Karpas-422 (cell line): Measurements from ENCODE around the gene AGAP1. TPM values are rescaled to one million over a fixed set of nuclear protein-coding genes. Genes with fewer than 3 reads are reported as not detected.

ENCODE experiments used
- DNase-seq: peaks from one replicate; pipeline ENCODE4 v3.0.0-alpha.2; 2015
- H2AFZ ChIP-seq: fragments of 200-600 bp; sonication (generic); 2 replicates; pipeline ENCODE4 v1.6.1; 2014; ENCODE audit warnings: antibody characterized with exemption, low read length, mixed read lengths
- H3K27ac ChIP-seq: fragments of 200-600 bp; sonication (generic); 2 replicates; pipeline ENCODE4 v1.5.1; 2014; ENCODE audit warnings: mild to moderate bottlenecking, low read length, moderate library complexity
- H3K27me3 ChIP-seq: fragments of 200-600 bp; sonication (generic); 2 replicates; pipeline ENCODE4 v1.6.1; 2014; ENCODE audit warnings: low read length, mixed read lengths
- H3K36me3 ChIP-seq: fragments of 200-600 bp; sonication (generic); 2 replicates; pipeline ENCODE4 v1.6.1; 2014; ENCODE audit warnings: low read length, mixed read lengths; ENCODE audit not compliant: insufficient read depth
- H3K4me1 ChIP-seq: fragments of 200-600 bp; sonication (generic); 2 replicates; pipeline ENCODE4 v1.6.1; 2014; ENCODE audit warnings: mild to moderate bottlenecking, low read length, mixed read lengths
- H3K4me2 ChIP-seq: fragments of 200-600 bp; sonication (generic); 2 replicates; pipeline ENCODE4 v1.6.1; 2014; ENCODE audit warnings: low read length, low read depth, mild to moderate bottlenecking; ENCODE audit not compliant: poor library complexity, severe bottlenecking
- H3K4me3 ChIP-seq: fragments of 200-600 bp; sonication (generic); 2 replicates; pipeline ENCODE4 v1.5.1; 2014; ENCODE audit warnings: mild to moderate bottlenecking, antibody characterized with exemption, low read length, mixed read lengths
- H3K79me2 ChIP-seq: fragments of 200-600 bp; sonication (generic); 2 replicates; pipeline ENCODE4 v1.6.1; 2014; ENCODE audit warnings: mild to moderate bottlenecking, low read length, mixed read lengths
- H3K9ac ChIP-seq: fragments of 200-600 bp; sonication (generic); 2 replicates; pipeline ENCODE4 v1.6.0; 2014; ENCODE audit warnings: low read length
- H3K9me2 ChIP-seq: fragments of 200-600 bp; sonication (generic), shearing (Covaris generic); replicated peaks from 2 replicates; pipeline ENCODE4 v1.6.0; 2014; ENCODE audit warnings: mild to moderate bottlenecking, low read length, moderate library complexity; ENCODE audit not compliant: insufficient read depth
- H3K9me3 ChIP-seq: fragments of 300-700, 200-600 bp; sonication (generic); 2 replicates; pipeline ENCODE4 v1.6.1; 2014; ENCODE audit warnings: low read length, mixed read lengths
- H4K20me1 ChIP-seq: fragments of 200-600 bp; sonication (generic); 2 replicates; pipeline ENCODE4 v1.6.1; 2014; ENCODE audit warnings: mild to moderate bottlenecking, antibody characterized with exemption, low read length, low read depth; ENCODE audit not compliant: insufficient read depth
- total RNA-seq: library from RNA; depleted of rRNA; stranded (reverse); fragments of >200 nt; shearing (Covaris generic); gene quantifications from 2 replicates; pipeline ENCODE4 v1.2.3, GENCODE V29; 2014; ENCODE audit warnings: low replicate concordance

AGAP1 gene
- total RNA-seq, 1 experiment from 2014 or later = not detected

DNA sequence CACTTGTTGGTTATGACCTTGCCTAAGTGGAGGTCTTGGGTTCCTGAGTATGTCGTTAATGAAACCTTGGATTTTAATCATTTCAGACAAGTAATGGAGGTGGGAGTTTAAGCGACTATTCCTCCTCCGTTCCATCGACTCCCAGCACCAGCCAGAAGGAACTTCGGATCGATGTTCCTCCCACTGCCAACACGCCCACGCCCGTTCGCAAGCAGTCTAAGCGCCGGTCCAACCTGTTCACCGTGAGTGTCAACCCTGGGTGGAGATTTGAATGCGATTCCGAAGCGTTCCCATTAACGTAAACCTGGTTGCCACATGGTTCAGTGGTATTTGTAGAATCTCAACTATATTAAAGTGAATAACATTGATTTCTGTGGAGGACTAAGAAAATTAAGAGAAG is 305.4 kb downstream of the AGAP1 start:
- Histone ChIP-seq H3K4me1 (no peaks in the 10 kb centered on the region), H3K36me3 (no peaks in the 10 kb centered on the region), H3K9me2 (no peaks in the 10 kb centered on the region), H3K4me2 (no peak overlapping the region), H3K9ac (no peak overlapping the region), H2AFZ (no peak overlapping the region), H3K27ac (no peak overlapping the region), H3K79me2 (no peaks in the 10 kb centered on the region), H3K9me3 (peaks cover 4% of the 10 kb centered on the region), H4K20me1 (no peaks in the 10 kb centered on the region), H3K4me3 (no peak overlapping the region), H3K27me3 (no peaks in the 10 kb centered on the region)
- no peak for DNase-seq

DNA sequence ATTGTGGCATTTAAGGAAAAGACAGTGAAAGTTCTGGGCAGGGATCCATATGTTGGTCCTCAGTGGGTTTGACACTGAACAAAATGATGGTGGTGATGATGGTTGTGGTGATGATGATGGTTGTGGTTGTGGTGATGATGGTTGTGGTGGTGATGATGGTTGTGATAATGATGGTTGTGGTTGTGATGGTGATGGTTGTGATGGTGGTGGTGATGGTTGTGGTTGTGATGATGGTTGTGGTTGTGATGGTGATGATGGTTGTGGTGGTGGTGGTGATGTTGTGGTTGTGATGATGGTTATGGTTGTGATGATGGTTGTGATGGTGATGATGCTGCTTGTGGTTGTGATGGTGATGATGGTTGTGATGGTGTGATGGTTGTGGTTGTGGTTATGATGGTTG is 308.7 kb downstream of the AGAP1 start:
- H3K9me3 ChIP-seq = peaks cover 4% of the 10 kb centered on the region
- H3K4me1 ChIP-seq = no peaks in the 10 kb centered on the region
- no peaks in the 10 kb centered on the region for H4K20me1 ChIP-seq
- no peak overlapping the region for H3K4me2 ChIP-seq
- no peak overlapping the region for H3K27ac ChIP-seq
- H2AFZ ChIP-seq = no peak overlapping the region
- no peak overlapping the region for H3K9ac ChIP-seq
- DNase-seq = no peak
- H3K36me3 ChIP-seq = no peaks in the 10 kb centered on the region
- H3K4me3 ChIP-seq = no peak overlapping the region
- H3K27me3 ChIP-seq = no peaks in the 10 kb centered on the region
- H3K9me2 ChIP-seq = no peaks in the 10 kb centered on the region
- no peaks in the 10 kb centered on the region for H3K79me2 ChIP-seq

DNA sequence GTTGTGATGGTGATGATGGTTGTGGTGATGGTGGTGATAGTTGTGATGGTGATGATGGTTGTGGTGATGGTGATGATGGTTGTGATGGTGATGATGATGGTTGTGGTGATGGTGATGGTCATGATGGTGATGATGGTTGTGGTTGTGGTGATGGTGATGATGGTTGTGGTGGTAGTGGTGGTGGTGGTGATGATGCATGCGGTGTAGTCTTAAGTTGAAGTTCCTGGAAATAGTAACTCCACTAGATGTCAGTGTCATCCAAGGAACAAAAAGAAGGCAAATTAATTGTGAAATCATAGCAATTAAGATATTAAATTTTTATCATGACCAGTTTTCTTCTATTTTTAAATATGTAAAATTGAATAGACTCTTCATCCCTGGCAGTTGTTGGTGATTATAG is 309.2 kb downstream of the AGAP1 start:
- no peak overlapping the region for H3K4me2 ChIP-seq
- H3K9me3 ChIP-seq = peaks cover 4% of the 10 kb centered on the region
- no peaks in the 10 kb centered on the region for H3K4me1 ChIP-seq
- H2AFZ ChIP-seq = no peak overlapping the region
- no peak for DNase-seq
- no peak overlapping the region for H3K9ac ChIP-seq
- H3K27me3 ChIP-seq = no peaks in the 10 kb centered on the region
- H3K9me2 ChIP-seq = no peaks in the 10 kb centered on the region
- no peak overlapping the region for H3K27ac ChIP-seq
- H3K79me2 ChIP-seq = no peaks in the 10 kb centered on the region
- no peak overlapping the region for H3K4me3 ChIP-seq
- H4K20me1 ChIP-seq = no peaks in the 10 kb centered on the region
- H3K36me3 ChIP-seq = no peaks in the 10 kb centered on the region

DNA sequence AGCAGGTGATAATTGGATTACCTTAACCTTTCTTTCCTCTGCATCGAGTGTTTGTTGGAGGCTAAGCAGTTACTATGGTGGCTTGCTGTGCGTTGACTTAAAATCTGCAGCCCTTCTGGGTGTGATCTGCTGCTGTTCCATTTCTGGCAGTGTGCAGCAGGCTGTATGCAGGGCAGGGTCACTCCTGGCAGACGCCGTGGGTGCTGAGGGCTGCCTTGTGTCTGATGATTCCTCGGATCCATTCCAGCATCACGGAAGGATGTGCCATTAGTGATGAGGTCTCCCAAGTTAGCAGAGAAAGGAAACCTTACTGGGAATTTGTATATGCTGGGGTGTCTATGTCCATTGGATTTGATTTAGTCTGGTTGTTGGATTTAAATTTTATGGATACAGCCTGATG is 310.8 kb downstream of the AGAP1 start:
- Histone ChIP-seq H3K9me3 (peaks cover 4% of the 10 kb centered on the region), H3K4me2 (no peak overlapping the region), H3K4me3 (no peak overlapping the region), H3K27me3 (no peaks in the 10 kb centered on the region), H4K20me1 (no peaks in the 10 kb centered on the region), H3K4me1 (no peaks in the 10 kb centered on the region), H3K36me3 (no peaks in the 10 kb centered on the region), H2AFZ (no peak overlapping the region), H3K27ac (no peak overlapping the region), H3K9me2 (no peaks in the 10 kb centered on the region), H3K9ac (no peak overlapping the region), H3K79me2 (no peaks in the 10 kb centered on the region)
- DNase-seq = no peak

- H4K20me1 ChIP-seq = no peaks in the 10 kb centered on the region
- no peaks in the 10 kb centered on the region for H3K9me2 ChIP-seq
- no peak overlapping the region for H3K4me3 ChIP-seq
- no peak for DNase-seq
- no peaks in the 10 kb centered on the region for H3K36me3 ChIP-seq
- no peak overlapping the region for H3K27ac ChIP-seq
- no peak overlapping the region for H3K4me2 ChIP-seq
- no peak overlapping the region for H2AFZ ChIP-seq
- no peaks in the 10 kb centered on the region for H3K79me2 ChIP-seq
- no peaks in the 10 kb centered on the region for H3K4me1 ChIP-seq
- H3K27me3 ChIP-seq = no peaks in the 10 kb centered on the region
- no peak overlapping the region for H3K9ac ChIP-seq
- H3K9me3 ChIP-seq = peaks cover 4% of the 10 kb centered on the region
These were observed 313.3 kb downstream of the AGAP1 start for GRCh38 chr2:235806986-235807750.

DNA sequence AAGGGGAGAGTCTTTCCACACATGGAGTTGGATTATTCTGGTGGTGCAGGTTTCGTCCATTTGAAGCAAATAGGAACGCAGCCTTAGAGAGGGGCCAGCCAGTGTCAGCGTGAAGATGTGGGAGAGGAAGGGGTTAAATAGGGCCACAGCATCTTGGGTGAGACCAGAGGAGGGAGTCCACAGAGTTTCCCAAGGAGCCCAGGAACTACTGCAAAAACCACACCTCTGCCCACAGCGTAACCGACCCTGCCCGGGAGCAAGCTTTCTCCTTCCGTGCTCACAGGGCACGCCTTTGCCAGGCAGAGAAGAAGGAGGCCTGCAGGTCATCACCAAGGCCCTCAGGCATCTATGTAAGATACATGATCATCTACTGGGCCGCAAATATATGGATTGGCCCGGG is 314.5 kb downstream of the AGAP1 start:
- Histone ChIP-seq H2AFZ (no peak overlapping the region), H3K9me3 (no peaks in the 10 kb centered on the region), H3K27ac (no peak overlapping the region), H3K4me3 (no peak overlapping the region), H4K20me1 (no peaks in the 10 kb centered on the region), H3K36me3 (no peaks in the 10 kb centered on the region), H3K27me3 (no peaks in the 10 kb centered on the region), H3K79me2 (no peaks in the 10 kb centered on the region), H3K4me2 (no peak overlapping the region), H3K9ac (no peak overlapping the region), H3K9me2 (no peaks in the 10 kb centered on the region), H3K4me1 (no peaks in the 10 kb centered on the region)
- no peak for DNase-seq

- Histone ChIP-seq H3K9me2 (no peaks in the 10 kb centered on the region), H3K27me3 (no peaks in the 10 kb centered on the region), H3K4me3 (no peak overlapping the region), H3K4me1 (peaks cover 3% of the 10 kb centered on the region; the same call in 1 of the 2 replicates), H3K9me3 (no peaks in the 10 kb centered on the region), H4K20me1 (no peaks in the 10 kb centered on the region), H3K4me2 (no peak overlapping the region), H3K27ac (no peak overlapping the region), H3K9ac (no peak overlapping the region), H2AFZ (no peak overlapping the region), H3K36me3 (no peaks in the 10 kb centered on the region), H3K79me2 (no peaks in the 10 kb centered on the region)
- DNase-seq = no peak
These were observed 316.4 kb downstream of the AGAP1 start for GRCh38 chr2:235810252-235810651.

DNA sequence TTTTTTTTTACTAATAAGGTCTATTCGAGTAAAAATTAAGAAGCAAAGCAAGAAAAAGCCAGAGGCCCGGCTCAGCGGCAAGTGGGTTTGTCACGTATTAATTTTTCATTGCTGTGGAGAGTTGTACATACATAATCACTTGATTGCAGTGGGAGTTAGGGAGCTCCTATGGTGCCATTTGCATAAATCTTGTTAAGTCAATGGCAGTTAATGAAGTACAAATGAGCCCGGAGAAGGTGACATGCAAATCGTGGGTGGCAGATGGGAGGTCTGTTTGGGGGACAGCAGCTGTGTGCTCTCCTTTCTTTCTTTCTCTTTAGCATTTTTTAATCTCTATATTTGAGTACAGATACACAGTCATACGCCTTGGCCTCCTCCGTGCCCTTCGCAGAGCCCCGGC is 317.0 kb downstream of the AGAP1 start:
- no peaks in the 10 kb centered on the region for H3K9me2 ChIP-seq
- H3K4me3 ChIP-seq = no peak overlapping the region
- H3K36me3 ChIP-seq = no peaks in the 10 kb centered on the region
- no peak overlapping the region for H3K4me2 ChIP-seq
- no peaks in the 10 kb centered on the region for H4K20me1 ChIP-seq
- H3K9me3 ChIP-seq = no peaks in the 10 kb centered on the region
- H3K79me2 ChIP-seq = no peaks in the 10 kb centered on the region
- no peak overlapping the region for H3K9ac ChIP-seq
- H3K4me1 ChIP-seq = peaks cover 6% of the 10 kb centered on the region; the same call in 1 of the 2 replicates
- no peak overlapping the region for H2AFZ ChIP-seq
- no peak overlapping the region for H3K27ac ChIP-seq
- H3K27me3 ChIP-seq = no peaks in the 10 kb centered on the region
- no peak for DNase-seq
